CD4-positive, alpha-beta T cell treated with Interferon gamma for 1 hour (primary cell): ENCODE results near the gene ARSG.

Source experiments
- DNase-seq: peaks from one replicate; pipeline ENCODE4 v3.0.0-alpha.2; 2020

Gene ARSG

DNA sequence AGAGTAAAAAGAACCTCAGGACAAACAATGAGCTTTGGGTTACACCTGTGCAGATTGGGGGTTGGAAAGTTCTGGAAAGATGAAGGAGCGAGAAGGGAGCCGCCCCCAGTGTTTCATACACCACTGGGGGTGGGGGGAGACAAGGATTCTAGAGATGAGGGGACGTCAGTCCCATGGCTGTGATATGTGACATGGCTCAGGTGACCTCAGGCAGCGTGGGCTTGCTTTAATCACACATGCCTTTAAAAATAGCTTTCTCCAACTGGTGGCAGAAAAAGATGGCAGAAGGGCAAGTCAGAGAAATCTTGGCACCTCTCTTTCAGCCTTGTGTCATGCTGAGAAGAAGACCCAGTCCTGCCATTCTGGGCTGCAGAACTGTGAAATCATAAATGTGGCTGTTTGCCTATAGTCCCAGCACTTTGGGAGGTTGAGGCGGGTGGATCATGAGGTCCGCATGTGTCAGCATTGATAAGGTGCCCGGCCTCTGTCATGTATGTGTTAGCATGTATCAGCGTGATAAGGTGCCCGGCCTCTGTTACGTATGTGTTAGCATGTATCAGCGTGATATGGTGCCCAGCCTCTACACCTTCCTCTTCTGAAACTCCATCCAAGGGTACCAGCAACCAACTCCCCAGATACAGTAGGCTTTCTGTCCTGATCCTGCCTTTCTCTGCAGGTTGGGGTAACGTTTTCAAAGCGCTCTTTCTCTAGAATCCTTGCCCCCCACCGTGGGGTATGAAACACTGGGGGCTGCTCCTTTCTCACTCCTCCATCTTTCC is 141.0 kb downstream of the ARSG start:
- no peak for DNase-seq

DNA sequence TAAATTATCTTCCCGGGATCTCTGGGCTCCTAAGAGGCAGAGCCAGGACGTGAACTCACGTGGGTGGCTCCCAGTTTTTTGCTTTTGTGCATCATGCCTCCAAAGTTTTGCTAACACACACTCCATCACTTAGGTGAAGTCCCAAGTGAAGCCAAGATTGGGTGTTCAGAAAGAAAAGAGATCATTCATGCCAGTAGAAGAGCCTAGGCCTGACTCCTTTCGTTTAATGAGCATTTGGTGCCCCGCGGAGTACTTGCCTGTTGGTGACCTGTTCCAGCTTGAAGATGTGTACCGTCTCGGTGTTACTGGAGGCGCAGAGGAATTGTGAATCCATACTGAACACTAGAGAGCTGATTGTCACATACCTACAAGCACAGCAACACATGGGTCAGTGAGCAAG is 141.9 kb downstream of the ARSG start:
- no peak for DNase-seq

- no peak for DNase-seq
Observed at GRCh38 chr17:68433911-68434508, 142.7 kb downstream of the ARSG start.

GRCh38 chr17:68435361-68435760 is 144.1 kb downstream of the ARSG start:
- DNase-seq, result no peak

DNA sequence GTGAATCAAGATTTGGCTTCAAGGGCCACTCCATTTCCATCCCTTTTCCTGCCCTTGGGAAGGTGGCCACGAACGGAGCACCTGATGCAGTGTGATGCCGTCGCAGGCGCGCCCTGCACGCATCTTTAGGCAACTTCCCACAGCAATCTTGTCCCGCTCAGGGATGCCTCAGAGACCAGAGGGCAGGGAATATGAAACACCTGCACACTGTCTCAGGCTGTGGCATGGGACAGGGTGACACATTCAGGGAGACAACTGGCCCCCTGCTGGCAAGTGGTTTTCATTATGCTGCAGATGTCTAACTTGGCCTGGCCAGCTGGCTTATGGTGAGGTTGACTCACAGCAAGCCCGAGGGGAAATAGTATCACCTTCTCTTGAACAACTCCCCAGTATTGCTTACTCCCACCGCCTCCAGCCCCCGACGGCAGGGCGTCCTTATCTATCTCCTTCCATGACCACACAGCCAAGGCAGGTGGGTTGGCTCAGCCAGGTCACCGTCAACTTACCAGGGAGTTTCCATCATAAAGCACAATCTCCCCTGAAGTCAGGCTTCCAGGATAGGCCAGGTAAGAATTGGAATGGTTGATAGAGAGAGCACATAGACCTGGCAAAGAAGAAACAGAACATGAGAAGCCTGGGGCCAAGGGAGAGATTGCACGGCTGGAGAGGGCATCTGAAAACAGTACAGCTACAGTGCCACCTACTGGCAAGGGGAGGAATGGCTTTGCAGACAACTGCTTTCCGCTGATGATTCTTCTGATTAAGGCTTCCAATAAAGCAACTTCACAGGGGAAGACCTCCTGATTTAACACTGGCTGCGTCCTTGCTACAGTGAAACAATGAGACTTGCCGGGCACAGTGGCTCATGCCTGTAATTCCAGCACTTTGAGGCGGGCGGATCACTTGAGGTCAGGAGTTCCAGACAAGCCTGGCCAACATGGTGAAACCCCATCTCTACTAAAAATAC is 144.9 kb downstream of the ARSG start:
- peak; percentile 77 for DNase-seq

DNA sequence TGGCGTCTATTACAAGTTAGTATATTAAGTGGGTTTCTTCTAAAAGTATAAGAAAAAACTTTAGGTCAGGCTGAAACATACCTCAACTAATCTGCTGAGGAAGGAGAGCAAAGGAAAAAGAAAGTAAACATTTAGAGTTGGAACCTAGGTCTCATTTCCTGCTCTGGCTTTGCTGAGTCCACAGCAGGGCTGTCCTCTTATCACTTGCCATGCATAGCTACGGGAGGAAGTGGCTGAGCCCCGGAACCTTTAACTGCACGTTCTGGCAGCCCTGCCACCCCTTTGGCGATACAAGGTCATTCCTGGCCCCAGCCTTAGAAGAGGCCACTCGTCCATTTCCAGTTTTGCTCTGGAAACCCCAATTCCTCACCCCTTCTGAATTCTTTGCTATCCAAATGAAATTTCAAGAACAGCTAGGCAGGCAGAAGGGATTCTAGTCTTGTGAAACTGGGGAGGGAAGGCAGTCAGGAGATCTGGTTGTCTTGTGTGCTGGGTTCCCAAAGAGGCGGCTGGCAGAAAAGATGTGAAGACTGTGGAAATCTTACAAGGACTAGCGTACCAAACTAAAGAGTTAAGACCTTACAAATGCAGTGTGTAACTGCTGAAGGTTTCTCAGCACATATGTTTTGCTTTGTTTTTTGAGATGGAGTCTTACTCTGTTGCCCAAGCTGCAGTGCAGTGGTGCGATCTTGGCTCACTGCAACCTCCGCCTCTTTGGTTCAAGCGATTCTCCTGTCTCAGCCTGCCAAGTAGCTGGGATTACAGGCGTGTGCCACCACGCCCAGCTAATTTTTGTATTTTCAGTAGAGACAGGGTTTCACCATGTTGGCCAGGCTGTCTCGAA is 146.9 kb downstream of the ARSG start:
- peak; percentile 38 for DNase-seq

GRCh38 chr17:68439656-68440290 is 148.5 kb downstream of the ARSG start:
- DNase-seq, result no peak

- DNase-seq, result no peak
Observed at GRCh38 chr17:68440526-68440925, 149.2 kb downstream of the ARSG start.

- no peak for DNase-seq
Observed at GRCh38 chr17:68441070-68441770, 149.9 kb downstream of the ARSG start.

GRCh38 chr17:68443972-68444464 is 152.7 kb downstream of the ARSG start:
- no peak for DNase-seq

DNA sequence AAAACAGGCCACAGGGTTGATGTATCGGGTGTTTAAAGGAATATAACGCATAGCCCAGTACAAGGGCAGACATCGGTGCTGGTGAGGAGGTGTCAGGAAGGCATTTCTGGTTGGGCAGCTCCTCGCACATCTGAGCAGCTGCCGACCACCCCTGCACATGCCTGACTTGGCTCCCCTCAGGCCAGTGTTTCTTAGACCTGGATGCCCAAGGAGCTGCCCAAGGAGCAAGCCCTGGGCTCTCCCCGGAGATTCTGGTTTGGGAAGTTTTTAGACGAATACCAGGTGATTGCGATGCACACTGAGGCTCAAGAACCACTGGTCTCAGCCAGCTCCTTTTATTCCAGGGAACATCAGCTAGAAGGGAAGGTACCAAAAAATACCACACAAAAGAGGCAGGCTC is 154.4 kb downstream of the ARSG start:
- DNase-seq, result no peak

DNA sequence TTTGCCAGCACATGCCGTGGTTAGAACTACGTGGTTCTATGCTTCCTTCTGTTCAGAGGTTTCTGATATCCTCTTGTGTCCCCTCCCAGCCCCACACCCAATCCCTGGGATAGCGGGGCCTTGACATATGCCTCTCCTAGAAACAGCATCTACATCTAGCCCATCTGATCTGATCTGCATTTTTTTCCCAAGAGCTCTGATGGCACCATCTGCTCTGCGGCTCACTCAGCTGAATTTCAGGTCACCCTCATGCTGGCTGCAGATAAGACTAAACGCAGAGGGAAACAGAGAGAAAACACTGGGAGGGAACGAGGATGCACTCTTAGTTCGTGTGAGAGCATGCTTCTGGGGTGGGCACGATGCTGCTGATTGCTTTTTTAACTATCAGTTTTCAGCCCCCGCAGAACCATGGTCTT is 155.3 kb downstream of the ARSG start:
- no peak for DNase-seq

DNA sequence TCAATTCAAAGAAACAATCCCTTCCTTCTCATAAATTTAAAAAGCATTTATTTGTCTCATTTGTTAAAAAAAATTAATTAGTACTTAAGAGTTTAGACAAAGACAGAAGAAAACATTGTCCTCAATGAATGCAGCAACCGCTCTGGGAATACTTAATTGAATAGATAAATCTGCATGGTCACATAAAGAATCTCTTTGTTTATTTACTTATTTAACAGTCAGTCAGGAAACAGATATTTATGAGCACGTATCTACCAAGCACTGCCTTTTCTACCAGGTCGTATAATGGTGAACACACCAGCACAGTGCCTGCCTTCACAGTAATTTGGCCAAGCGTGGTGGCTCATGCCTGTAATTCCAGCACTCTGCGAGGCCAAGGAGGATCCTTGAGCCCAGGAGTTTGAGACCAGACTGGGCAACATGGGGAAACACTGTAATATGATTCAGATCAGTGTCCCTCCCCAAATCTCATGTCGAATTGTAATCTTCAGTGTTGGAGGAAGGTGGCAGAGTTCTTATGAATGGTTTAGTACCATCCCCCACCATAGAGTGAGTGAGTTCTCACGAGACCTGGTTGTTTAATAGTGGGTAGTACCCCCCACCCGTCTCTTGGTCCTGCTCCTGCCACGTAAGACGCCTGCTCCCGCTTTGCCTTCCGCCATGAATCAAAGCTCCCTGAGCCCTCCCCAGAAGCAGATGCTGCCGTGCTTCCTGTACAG is 157.9 kb downstream of the ARSG start:
- no peak for DNase-seq

- no peak for DNase-seq
Observed at GRCh38 chr17:68450391-68450790, 159.1 kb downstream of the ARSG start.

DNA sequence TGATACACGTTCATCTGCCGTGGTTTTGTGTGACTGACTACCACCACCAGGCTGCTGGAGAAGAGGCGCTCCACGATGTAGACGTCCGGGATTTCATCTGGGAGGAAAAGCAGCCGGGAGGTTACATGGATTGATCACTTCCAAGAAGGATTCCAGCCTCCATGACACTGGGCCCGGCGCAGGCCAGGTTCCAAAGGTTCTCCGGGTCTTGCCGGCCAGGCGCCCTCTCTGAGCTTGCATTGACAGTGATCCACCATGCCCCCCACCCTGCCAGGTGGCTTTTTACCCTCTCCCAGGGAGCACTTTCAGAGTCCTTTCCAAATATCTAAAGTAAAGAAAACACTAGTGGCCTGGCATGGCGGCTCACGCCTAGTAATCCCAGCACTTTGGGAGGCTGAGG is 159.5 kb downstream of the ARSG start:
- no peak for DNase-seq

GRCh38 chr17:68451670-68452354 is 160.5 kb downstream of the ARSG start:
- DNase-seq, result no peak

DNA sequence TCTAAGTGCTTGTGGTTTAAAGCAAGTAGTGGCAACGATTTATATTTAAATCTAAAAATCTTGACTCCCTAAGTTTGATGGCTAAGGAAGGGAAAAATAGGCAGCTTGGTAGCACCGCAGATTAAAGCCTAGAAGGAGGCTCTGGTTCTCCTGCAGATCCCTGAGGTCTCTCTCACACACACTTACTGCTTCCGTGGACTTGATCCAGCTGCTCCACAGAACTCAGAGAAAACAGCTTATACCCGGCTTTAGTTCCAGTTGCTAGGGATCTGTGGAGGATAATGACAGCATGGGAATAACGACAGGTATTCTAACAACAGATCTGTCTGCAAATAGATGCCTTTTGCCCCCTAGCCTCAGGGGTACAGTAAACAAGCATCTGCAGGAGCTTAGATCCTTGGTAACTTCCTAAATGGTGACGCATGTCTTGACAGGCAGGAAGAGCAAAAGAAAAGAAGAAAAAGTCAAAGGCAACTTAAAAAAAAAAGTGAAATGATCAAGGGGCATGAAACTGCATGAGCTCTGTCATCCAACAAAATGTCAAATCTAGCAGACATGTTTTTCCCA is 161.5 kb downstream of the ARSG start:
- DNase-seq, result no peak

GRCh38 chr17:68453991-68454665 is 162.8 kb downstream of the ARSG start:
- DNase-seq, result no peak

GRCh38 chr17:68455901-68456338 is 164.6 kb downstream of the ARSG start:
- DNase-seq, result no peak
